HG02970 (cell line): ENCODE measurements around the gene ERBB2.
"Not testable (repeated sequence)": the region's sequence is repeated elsewhere in the genome, so short reads cannot be mapped to it uniquely, and the experiment has no call there.

Source experiments
- ATAC-seq: cut with Tn5 transposase; IDR thresholded peaks from one replicate; pipeline ENCODE4 v1.9.1; 2021; ENCODE audit warnings: mild to moderate bottlenecking, moderate library complexity, moderate number of reproducible peaks; ENCODE audit not compliant: unreplicated experiment, low FRiP score

Gene ERBB2

DNA sequence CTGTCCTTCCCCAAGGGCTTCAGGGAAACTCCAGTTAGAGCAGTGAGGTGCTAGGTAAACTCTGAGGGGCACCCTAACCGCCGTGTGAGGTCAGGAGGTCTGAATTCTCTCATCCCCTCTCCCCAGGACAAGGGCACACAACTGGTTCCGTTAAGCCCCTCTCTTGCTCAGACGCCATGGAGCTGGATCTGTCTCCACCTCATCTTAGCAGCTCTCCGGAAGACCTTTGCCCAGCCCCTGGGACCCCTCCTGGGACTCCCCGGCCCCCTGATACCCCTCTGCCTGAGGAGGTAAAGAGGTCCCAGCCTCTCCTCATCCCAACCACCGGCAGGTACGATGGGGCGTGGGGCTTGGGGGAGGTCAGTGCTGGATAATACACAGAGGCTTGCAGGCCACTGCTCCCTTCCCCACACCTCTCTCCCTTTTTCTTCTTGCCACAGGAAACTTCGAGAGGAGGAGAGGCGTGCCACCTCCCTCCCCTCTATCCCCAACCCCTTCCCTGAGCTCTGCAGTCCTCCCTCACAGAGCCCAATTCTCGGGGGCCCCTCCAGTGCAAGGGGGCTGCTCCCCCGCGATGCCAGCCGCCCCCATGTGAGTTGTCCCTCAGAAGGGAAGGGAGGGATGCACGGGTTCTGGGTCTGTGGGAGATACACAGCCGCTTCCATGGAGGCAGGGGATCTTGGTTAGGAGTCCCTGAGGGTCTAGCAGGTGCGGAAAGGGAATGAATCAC lies 42.4 kb downstream of the ERBB2 start:
- ATAC-seq, result no peak

- no peak for ATAC-seq
Measured at GRCh38 chr17:39742856-39743436, 43.1 kb downstream of the ERBB2 start.

DNA sequence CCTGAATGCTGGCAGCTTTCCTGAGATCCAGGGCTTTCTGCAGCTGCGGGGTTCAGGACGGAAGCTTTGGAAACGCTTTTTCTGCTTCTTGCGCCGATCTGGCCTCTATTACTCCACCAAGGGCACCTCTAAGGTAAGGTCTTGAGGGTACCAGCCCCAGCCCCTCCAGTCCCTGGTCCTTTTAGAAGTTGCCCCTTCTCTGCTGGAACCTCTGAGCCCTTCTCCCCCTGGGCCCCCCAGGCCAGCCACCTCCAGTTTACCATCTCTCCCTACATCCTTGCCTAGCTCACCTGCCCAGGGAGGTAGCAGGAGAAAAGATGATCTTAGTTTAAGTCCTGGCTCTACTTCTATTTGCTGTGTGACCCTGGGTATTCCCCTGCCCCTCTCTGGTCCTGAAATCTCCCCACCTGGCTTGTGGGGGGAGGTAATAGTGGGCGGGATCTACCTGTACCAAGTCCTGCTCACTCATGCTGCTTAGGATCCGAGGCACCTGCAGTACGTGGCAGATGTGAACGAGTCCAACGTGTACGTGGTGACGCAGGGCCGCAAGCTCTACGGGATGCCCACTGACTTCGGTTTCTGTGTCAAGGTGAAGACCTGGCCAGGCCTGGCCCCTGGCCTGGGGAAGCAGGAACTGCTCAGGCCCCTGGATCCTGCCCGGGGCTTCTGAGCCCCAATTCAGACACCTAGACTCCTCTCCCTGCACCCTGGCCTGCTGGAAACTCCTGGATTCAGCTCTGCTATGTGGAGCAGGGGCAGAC lies 44.4 kb downstream of the ERBB2 start:
- no peak for ATAC-seq

DNA sequence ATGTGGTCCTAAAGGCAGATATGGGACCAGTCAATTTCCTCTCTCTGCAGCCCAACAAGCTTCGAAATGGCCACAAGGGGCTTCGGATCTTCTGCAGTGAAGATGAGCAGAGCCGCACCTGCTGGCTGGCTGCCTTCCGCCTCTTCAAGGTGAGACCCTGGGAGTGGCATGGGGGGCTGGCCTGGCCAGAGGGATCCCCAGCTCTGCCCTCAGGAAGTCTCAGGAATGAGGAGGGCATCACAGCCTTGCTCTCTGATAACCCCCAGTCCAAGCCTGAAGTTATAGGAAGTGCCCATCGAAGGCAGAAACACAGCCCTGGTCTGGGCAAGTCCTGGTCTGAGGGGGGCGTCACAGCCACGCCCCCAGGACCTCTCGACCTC lies 45.0 kb downstream of the ERBB2 start:
- ATAC-seq, result no peak

- ATAC-seq, result no peak
Measured at GRCh38 chr17:39745335-39746144, 45.7 kb downstream of the ERBB2 start.

DNA sequence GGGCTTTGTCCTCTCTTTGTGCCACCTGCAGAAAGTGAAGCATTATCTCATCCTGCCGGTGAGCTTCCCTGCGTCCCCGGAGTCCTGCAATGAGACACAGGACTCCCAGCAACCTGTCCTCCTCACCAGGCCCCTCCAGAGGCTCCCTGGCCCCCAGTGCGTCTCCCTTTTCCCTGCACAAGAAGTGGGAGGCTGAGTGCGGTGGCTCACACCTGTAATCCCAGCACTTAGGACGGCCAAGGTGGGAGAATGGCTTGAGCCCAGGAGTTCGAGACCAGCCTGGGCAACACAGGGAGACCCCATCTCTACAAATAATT lies 46.2 kb downstream of the ERBB2 start:
- ATAC-seq, result no peak

DNA sequence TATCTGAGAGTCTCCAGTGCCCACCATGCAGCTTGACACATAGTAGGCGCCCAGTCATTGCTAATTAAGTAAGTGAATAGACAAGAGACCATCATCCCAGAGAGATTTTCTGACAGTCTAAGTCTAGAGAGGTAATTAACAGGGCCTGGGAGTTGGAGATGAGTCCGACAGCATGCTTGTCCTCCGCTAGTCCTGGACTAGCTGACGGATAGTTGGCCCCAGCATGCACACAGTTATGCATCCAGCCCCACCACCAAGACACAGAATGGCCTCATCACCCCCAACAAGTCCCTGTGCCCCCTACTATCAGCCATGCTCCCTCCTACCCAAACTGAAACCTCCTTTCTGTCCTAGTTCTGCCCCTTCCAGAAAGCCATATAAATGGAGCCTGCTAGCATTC lies 47.9 kb downstream of the ERBB2 start:
- ATAC-seq, result no peak

- ATAC-seq, result not testable (repeated sequence)
Measured at GRCh38 chr17:39748444-39749034, 48.7 kb downstream of the ERBB2 start.

DNA sequence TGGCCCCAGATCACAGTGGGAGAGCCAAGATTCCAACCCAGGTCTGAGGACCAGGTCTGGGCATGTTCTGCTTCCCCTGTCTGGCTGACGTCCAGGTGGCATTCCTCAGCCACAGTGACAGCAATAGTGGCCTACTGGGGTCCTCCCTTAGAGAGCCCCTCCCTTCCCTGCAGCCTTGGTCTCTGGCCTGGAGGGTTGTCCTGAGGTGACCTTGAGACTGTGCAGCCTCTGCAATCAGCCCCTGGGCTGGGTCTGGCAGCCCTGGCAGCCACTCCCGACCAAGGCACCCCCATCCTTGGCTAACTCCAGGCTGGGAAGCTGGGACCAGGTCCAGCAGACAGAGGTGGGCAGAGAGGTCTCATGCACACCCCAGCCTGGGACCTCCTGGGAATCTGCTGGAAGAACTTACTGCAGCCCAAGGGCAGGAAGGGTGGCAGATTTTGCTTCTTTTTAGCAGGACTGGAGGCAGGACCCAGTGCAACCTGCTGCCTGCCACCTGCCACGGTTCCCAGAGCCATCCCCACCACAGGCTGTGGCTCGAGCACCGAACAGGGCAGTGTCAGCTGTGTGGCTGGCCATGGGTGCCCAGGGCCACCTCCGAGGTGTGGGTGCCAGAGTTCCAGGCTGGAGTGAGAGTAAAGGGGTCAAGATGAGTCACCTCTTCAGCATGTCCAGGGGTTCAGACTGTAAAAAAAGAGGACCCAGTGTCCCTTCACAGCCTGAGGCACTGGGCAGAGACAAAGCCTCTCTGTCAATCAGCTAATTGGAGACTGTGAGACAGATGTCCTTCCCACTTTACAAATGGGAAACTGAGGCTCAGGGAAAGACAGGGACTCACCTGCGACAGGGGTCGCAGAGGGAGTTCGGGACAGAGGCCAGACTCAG lies 50.5 kb downstream of the ERBB2 start:
- ATAC-seq, result no peak

- no peak for ATAC-seq
Measured at GRCh38 chr17:39751016-39751543, 51.2 kb downstream of the ERBB2 start.

DNA sequence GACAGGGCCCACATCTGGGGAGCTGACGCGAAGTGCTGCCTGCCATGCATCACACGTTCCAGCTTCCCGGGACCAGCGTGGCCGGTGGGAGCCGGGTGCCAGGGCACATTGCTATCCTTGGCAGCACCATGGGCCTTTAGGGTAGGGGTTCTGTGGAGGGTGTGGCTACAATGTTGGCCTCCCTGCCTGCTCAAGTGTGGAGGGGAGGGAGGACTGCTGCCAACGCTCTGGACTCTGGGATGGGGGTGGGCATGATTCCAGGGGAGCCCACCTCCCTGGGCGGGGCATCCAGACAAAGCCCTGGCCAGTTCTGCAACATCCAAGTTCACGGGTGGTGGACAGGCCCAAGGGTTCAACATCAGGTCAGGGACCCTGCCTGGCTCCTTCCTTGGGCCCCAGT lies 51.8 kb downstream of the ERBB2 start:
- no peak for ATAC-seq

DNA sequence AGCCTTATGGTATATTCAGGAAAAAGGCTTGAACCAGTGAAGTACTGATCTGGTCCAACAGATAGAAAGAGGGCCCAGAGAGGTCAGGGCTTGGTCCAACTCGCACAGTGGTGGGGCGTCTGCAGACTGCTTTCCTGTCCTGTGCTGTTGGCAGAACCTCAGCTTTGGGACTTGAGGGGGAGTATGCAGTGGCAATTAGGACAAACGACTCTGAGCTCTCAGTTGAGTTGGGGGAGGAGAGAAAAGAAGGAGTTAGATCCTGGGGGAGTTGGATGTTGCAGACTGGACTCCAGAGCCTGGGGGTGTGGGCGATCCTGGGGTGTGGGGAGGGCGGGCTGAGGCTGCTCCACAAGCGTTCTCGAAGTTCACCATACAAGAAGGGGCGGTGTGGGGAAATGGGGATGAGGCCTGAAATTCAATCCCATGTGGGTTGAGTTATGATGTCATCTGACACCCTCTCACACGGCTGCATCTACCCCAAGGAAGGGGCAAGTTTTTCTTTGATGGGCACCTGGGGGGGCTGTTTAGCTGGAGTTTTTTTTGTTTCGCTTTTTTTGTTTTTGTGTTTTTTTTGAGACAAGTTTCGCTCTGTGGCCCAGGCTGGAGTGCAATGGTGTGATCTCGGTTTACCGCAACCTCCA lies 52.5 kb downstream of the ERBB2 start:
- ATAC-seq, result no peak

GRCh38 chr17:39753514-39754160 lies 53.8 kb downstream of the ERBB2 start:
- ATAC-seq, result peak; percentile 12

- peak; percentile 66 for ATAC-seq
Measured at GRCh38 chr17:39754161-39754957, 54.5 kb downstream of the ERBB2 start.

GRCh38 chr17:39754958-39755553 lies 55.2 kb downstream of the ERBB2 start:
- no peak for ATAC-seq

GRCh38 chr17:39755554-39756379 lies 55.9 kb downstream of the ERBB2 start:
- ATAC-seq, result peak; percentile 25
